HepG2 (cell line): ENCODE results near the gene MCAT. TPM values are rescaled to one million over a fixed set of nuclear protein-coding genes. Genes with fewer than 3 reads are reported as not detected.

ENCODE experiments used
- ADNP ChIP-seq: sonication (generic); formaldehyde crosslinking; IDR thresholded peaks from 2 replicates; pipeline ENCODE4 v1.4.0; 2020; ENCODE audit warnings: missing genetic modification reagents
- ATF7 ChIP-seq, 2 experiments: fragments of 450-650 bp in 1 of 2; sonication (generic) in 1 of 2; formaldehyde crosslinking in 1 of 2; IDR thresholded peaks; 2 replicates each; pipeline versions ENCODE4 v1.4.0 to v1.6.1; 2016 to 2020; ENCODE audit warnings: antibody characterized with exemption in 1 of 2, mild to moderate bottlenecking in 1 of 2, missing genetic modification reagents in 1 of 2
- HNRNPLL ChIP-seq: fragments of 200-400 bp; formaldehyde crosslinking; IDR thresholded peaks from 2 replicates; pipeline ENCODE4 v1.6.1; 2017; ENCODE audit warnings: mild to moderate bottlenecking, low read depth, low read length; ENCODE audit not compliant: poor library complexity, severe bottlenecking
- MIXL1 ChIP-seq: IDR thresholded peaks from 2 replicates; pipeline ENCODE4 v1.6.1; 2016
- MYC ChIP-seq: sonication (generic); formaldehyde crosslinking; IDR thresholded peaks from 2 replicates; pipeline ENCODE4 v1.9.0; 2021; ENCODE audit warnings: missing genetic modification reagents, borderline replicate concordance
- NR2F2 ChIP-seq: IDR thresholded peaks from 2 replicates; pipeline ENCODE4 v1.6.1; 2012; ENCODE audit warnings: low read depth, inconsistent platforms, borderline replicate concordance
- PHF5A ChIP-seq: IDR thresholded peaks from one replicate; pipeline ENCODE4 v1.6.1; 2018; ENCODE audit warnings: low read depth, missing genetic modification reagents; ENCODE audit not compliant: unreplicated experiment
- TCF12 ChIP-seq, 2 experiments: fragments of 450-650 bp in 1 of 2; sonication (generic) in 1 of 2; formaldehyde crosslinking in 1 of 2; IDR thresholded peaks; 2 replicates each; pipeline versions ENCODE4 v1.6.1 to v1.8.0; 2017 to 2022; ENCODE audit warnings: antibody characterized with exemption in 1 of 2, mild to moderate bottlenecking in 1 of 2, missing genetic modification reagents in 1 of 2, moderate library complexity in 1 of 2
- ZNF24 ChIP-seq: fragments of 450-650 bp; IDR thresholded peaks from 2 replicates; pipeline ENCODE4 v1.6.1; 2017; ENCODE audit warnings: antibody characterized with exemption, mild to moderate bottlenecking
- ZNF713 ChIP-seq: sonication (generic); formaldehyde crosslinking; IDR thresholded peaks from 2 replicates; pipeline ENCODE4 v1.4.0; 2020; ENCODE audit warnings: mild to moderate bottlenecking, missing genetic modification reagents
- polyA plus RNA-seq, 8 experiments: library from polyadenylated mRNA; depleted of rRNA in 3 of 8; stranded (reverse) in 7 of 8; unstranded in 1 of 8; fragments of >200 nt; fragmentation: Illumina TruSeq in 4 of 8; extraction: Trizol in 4 of 8; gene quantifications; 2 replicates each; pipeline versions ENCODE4 v1.2.1 to v1.2.3, GENCODE V29; 2011 to 2016; ENCODE audit warnings: low read depth in 4 of 8, missing spikeins in 1 of 8, mixed read lengths in 1 of 8; ENCODE audit not compliant: insufficient read depth in 1 of 8
- total RNA-seq, 5 experiments: library from RNA; depleted of rRNA; stranded (reverse); fragments of >200 nt; fragmentation: Illumina TruSeq; extraction: Trizol; gene quantifications; 2 replicates each; pipeline ENCODE4 v1.2.3, GENCODE V29; 2016; ENCODE audit warnings: low read depth in 1 of 5
- TF ChIP-seq, protein P1 (sequence below): sonication (generic); formaldehyde crosslinking; IDR thresholded peaks from 2 replicates; pipeline ENCODE4 v1.4.0; 2020; ENCODE audit warnings: missing genetic modification reagents
- TF ChIP-seq, protein P2 (sequence below): IDR thresholded peaks from 2 replicates; pipeline ENCODE4 v1.6.1; 2016; ENCODE audit warnings: low read depth, missing genetic modification reagents, missing compliant biosample characterization

The MCAT gene
- total and polyA plus RNA-seq, 2 of the 13 experiments (the other 11 are each of a cell fraction or from before 2014, with no cell fraction given), result 9.3 to 16.7 TPM

DNA sequence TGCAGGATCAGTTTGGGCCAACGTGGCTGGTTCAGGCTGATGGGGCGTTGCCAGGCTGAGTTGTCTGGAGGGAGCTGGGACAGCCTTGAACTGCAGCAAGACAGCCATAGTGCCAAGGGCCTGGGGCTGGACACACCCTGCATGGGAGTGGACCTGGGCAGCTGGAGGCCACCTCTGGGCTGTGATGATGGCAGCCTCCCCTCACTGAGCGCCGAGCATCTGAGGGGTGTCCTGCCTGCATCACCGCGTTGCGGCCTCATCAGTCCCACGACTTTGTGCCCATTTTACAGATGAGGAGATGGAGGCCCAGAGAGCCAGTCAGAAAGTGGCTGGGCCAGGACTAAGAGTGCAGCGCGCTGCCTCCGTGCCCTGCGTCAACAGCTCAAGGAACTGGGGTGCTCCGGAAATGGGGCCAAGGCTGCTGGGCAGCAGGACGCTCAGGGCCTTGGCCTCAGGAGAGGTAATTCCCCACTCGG is 7.6 kb upstream of the MCAT start (continued):
- TF ChIP-seq, protein P1, sequence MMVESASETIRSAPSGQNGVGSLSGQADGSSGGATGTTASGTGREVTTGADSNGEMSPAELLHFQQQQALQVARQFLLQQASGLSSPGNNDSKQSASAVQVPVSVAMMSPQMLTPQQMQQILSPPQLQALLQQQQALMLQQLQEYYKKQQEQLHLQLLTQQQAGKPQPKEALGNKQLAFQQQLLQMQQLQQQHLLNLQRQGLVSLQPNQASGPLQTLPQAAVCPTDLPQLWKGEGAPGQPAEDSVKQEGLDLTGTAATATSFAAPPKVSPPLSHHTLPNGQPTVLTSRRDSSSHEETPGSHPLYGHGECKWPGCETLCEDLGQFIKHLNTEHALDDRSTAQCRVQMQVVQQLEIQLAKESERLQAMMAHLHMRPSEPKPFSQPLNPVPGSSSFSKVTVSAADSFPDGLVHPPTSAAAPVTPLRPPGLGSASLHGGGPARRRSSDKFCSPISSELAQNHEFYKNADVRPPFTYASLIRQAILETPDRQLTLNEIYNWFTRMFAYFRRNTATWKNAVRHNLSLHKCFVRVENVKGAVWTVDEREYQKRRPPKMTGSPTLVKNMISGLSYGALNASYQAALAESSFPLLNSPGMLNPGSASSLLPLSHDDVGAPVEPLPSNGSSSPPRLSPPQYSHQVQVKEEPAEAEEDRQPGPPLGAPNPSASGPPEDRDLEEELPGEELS, result no peak
- TF ChIP-seq PHF5A (CRISPR knock-in tag), result no peak
- TF ChIP-seq ZNF713 (CRISPR knock-in tag), result no peak
- TF ChIP-seq ADNP, result 0 out of 2 replicates have a peak, but pooled peaks have one; percentile 31
- TF ChIP-seq ATF7 (IDR thresholded peaks at IDR 0.05), result no peak
- TF ChIP-seq ATF7 (CRISPR knock-in tag; IDR thresholded peaks at IDR 0.05), result peak; percentile 44; the same call in 1 of the 2 replicates
- no peak for TF ChIP-seq MIXL1 (CRISPR knock-in tag)
- TF ChIP-seq NR2F2, result no peak
- no peak for TF ChIP-seq MYC (CRISPR knock-in tag)
- no peak for TF ChIP-seq ZNF24
- TF ChIP-seq, protein P2, sequence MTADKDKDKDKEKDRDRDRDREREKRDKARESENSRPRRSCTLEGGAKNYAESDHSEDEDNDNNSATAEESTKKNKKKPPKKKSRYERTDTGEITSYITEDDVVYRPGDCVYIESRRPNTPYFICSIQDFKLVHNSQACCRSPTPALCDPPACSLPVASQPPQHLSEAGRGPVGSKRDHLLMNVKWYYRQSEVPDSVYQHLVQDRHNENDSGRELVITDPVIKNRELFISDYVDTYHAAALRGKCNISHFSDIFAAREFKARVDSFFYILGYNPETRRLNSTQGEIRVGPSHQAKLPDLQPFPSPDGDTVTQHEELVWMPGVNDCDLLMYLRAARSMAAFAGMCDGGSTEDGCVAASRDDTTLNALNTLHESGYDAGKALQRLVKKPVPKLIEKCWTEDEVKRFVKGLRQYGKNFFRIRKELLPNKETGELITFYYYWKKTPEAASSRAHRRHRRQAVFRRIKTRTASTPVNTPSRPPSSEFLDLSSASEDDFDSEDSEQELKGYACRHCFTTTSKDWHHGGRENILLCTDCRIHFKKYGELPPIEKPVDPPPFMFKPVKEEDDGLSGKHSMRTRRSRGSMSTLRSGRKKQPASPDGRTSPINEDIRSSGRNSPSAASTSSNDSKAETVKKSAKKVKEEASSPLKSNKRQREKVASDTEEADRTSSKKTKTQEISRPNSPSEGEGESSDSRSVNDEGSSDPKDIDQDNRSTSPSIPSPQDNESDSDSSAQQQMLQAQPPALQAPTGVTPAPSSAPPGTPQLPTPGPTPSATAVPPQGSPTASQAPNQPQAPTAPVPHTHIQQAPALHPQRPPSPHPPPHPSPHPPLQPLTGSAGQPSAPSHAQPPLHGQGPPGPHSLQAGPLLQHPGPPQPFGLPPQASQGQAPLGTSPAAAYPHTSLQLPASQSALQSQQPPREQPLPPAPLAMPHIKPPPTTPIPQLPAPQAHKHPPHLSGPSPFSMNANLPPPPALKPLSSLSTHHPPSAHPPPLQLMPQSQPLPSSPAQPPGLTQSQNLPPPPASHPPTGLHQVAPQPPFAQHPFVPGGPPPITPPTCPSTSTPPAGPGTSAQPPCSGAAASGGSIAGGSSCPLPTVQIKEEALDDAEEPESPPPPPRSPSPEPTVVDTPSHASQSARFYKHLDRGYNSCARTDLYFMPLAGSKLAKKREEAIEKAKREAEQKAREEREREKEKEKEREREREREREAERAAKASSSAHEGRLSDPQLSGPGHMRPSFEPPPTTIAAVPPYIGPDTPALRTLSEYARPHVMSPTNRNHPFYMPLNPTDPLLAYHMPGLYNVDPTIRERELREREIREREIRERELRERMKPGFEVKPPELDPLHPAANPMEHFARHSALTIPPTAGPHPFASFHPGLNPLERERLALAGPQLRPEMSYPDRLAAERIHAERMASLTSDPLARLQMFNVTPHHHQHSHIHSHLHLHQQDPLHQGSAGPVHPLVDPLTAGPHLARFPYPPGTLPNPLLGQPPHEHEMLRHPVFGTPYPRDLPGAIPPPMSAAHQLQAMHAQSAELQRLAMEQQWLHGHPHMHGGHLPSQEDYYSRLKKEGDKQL (CRISPR knock-in tag), result no peak
- TF ChIP-seq TCF12 (IDR thresholded peaks at IDR 0.05), result no peak
- TF ChIP-seq TCF12 (CRISPR knock-in tag; IDR thresholded peaks at IDR 0.05), result no peak
- TF ChIP-seq HNRNPLL, result peak; percentile 60
